C4-2B (cell line): Measurements from ENCODE around the gene MTA2.

ENCODE experiments used
- CTCF ChIP-seq: fragments of 450-650 bp; conservative IDR thresholded peaks from 2 replicates; pipeline ENCODE4 v1.5.1; 2017; ENCODE audit warnings: mild to moderate bottlenecking
- ZFX ChIP-seq: fragments of 450-650 bp; IDR thresholded peaks from 2 replicates; pipeline ENCODE4 v1.6.1; 2017

- TF ChIP-seq CTCF (no peak), ZFX (no peak)
Measured at GRCh38 chr11:62552485-62553079, 49.1 kb downstream of the MTA2 start.
